Measurements from ENCODE around the gene PPP6R3. TPM values are rescaled to one million over a fixed set of nuclear protein-coding genes. Genes with fewer than 3 reads are reported as not detected.

The PPP6R3 gene, protein sequence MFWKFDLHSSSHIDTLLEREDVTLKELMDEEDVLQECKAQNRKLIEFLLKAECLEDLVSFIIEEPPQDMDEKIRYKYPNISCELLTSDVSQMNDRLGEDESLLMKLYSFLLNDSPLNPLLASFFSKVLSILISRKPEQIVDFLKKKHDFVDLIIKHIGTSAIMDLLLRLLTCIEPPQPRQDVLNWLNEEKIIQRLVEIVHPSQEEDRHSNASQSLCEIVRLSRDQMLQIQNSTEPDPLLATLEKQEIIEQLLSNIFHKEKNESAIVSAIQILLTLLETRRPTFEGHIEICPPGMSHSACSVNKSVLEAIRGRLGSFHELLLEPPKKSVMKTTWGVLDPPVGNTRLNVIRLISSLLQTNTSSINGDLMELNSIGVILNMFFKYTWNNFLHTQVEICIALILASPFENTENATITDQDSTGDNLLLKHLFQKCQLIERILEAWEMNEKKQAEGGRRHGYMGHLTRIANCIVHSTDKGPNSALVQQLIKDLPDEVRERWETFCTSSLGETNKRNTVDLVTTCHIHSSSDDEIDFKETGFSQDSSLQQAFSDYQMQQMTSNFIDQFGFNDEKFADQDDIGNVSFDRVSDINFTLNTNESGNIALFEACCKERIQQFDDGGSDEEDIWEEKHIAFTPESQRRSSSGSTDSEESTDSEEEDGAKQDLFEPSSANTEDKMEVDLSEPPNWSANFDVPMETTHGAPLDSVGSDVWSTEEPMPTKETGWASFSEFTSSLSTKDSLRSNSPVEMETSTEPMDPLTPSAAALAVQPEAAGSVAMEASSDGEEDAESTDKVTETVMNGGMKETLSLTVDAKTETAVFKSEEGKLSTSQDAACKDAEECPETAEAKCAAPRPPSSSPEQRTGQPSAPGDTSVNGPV
- 100 to 1,000 TPM; 118 to 146 TPM for total RNA-seq

DNA sequence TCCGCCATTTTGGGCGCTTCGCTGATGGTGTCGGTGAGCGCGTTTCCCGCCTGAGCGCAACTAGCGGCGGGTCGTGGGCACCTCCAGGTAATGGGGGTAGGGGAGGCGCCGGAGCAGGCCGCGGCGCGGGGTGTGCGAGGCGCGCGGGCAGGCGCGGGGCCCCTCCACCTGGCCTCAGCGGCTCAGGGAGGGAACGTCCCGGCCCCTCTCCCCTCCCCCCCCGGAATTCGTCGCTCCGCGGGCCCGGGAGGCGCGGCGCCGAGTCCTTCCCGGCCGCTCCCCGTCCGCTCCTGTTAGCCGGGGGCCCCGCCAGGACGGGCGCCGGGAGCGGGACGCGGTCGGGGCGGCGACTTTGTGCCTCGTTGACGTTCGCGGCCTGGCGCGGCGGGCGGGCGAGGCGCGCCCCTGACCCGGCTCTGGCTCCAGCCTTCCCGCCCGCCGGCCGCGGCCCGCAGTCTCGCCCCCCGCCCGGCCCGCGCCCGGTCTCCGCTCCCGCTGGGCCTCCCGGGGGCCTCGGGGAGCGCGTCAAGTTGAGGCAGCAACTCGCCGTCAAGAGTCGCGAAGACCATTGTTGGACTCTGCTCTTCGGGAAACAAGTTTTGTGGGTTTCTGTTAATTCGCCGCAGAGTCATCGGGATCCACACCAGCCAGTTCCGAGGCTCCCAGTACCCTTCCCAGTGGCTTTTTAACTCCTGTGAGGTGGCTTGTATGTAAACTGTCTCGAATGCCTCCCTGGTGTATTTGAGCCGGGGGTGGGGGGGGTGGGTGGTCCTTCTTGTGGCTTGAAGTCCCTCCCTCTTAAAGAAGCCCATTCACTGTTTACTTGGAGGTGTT is at the start of gene PPP6R3:
Gene PPP6R3, plus strand, starts transcription at position 12 of the 834 bp plus-strand sequence. CDS start 76,913 bp downstream, outside the sequence.
- WGBS: 1% methylated on average over 40 of the region's 92 CpGs

DNA sequence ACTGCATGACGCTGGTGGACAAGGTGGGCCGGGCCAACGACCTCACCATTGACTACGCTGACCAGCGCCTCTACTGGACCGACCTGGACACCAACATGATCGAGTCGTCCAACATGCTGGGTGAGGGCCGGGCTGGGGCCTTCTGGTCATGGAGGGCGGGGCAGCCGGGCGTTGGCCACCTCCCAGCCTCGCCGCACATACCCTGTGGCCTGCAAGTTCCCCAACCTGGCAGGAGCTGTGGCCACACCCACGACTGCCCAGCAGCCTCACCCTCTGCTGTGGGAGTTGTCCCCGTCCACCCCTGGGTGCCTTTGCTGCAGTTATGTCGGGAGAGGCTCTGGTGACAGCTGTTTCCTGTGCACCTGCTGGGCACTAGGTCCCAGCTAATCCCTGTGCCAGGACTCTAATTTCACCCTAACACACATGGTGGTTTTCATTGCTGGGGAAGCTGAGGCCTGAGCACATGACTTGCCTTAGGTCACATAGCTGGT is 49.0 kb upstream of the PPP6R3 start:
- Histone ChIP-seq H3K27ac (no peak overlapping the region), H3K36me3 (peaks cover 2 to 8% of the 10 kb centered on the region in 2 donors), H3K4me3 (no peak overlapping the region), H3K9me3 (no peaks in the 10 kb centered on the region), H3K27me3 (replicated peaks; ENCODE audit: insufficient read depth) (no peaks in the 10 kb centered on the region), H3K4me1 (replicated peaks) (peaks cover under 1% of the 10 kb centered on the region)
- TF ChIP-seq POLR2AphosphoS5 (IDR thresholded peaks at IDR 0.05) (no peak), POLR2A (IDR thresholded peaks at IDR 0.05) (no peak)
- TF ChIP-seq, protein P1, sequence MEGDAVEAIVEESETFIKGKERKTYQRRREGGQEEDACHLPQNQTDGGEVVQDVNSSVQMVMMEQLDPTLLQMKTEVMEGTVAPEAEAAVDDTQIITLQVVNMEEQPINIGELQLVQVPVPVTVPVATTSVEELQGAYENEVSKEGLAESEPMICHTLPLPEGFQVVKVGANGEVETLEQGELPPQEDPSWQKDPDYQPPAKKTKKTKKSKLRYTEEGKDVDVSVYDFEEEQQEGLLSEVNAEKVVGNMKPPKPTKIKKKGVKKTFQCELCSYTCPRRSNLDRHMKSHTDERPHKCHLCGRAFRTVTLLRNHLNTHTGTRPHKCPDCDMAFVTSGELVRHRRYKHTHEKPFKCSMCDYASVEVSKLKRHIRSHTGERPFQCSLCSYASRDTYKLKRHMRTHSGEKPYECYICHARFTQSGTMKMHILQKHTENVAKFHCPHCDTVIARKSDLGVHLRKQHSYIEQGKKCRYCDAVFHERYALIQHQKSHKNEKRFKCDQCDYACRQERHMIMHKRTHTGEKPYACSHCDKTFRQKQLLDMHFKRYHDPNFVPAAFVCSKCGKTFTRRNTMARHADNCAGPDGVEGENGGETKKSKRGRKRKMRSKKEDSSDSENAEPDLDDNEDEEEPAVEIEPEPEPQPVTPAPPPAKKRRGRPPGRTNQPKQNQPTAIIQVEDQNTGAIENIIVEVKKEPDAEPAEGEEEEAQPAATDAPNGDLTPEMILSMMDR (IDR thresholded peaks at IDR 0.05): no peak
- 90% methylated on average over 17 of the region's 17 CpGs for WGBS
- DNase-seq (ENCODE audit: low spot score): no peak
- intact Hi-C loops (cut with DNase I): no loop called here

More for the DNA sequence above, at the start of gene PPP6R3:
- H3K27ac ChIP-seq: peak within 1 kb of the TSS; percentile 98 to 99
- no peaks in the 10 kb centered on the region for H3K36me3 ChIP-seq
- intact Hi-C loops (cut with DNase I): no loop called here
- no peak for DNase-seq (ENCODE audit: low spot score)
- no peaks in the 10 kb centered on the region for H3K4me1 ChIP-seq (replicated peaks)
- peak within 1 kb of the TSS; percentile 96 to 97 for H3K4me3 ChIP-seq
- TF ChIP-seq, protein P1 (IDR thresholded peaks at IDR 0.05): peak in 1 of 4 experiments; percentile 16
- TF ChIP-seq POLR2A (IDR thresholded peaks at IDR 0.05) (peak; percentile 76), POLR2AphosphoS5 (IDR thresholded peaks at IDR 0.05) (no peak)
- no peaks in the 10 kb centered on the region for H3K27me3 ChIP-seq (replicated peaks; ENCODE audit: insufficient read depth)
- no peaks in the 10 kb centered on the region for H3K9me3 ChIP-seq

DNA sequence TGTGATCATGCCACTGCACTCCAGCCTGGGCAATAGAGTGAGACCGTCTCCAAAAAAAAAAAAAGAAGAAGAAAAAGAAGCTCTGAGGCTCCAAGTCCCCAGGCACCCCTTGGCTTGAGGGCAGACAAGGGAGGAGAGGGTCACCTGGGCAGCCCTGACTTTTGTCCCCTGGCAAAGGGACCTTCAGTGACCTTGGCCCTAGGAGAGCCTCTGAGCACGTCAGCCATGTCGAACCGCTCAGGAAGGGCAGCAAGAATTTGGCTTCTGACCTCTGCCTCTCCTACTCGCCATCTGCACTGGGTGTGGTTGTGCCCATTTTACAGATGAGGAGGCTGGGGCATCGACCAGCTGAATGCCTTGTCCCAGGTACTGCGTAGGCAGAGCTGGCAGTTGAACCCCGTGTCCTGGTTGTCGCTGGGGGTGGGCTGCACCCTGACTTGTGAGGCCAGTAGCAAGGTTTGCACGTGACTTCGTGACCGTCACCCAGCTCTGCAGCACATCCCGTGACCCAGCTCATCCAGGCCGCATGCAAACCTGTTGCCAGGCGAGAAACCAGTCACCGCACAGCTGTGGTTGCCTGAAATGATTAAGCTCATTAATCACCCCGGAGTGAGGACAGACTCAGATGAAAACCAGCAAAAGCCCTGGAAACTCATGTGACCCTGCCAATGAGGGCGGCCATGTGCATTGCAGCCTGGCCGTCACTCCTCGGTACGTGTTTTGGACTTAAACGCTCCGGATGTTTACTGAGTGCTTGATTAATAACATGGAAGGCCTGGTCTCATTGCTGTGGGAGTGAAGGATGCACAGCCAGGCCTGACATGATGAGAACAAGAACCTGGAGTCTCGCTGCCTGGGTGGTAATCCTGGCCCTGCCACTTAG is 47.7 kb upstream of the PPP6R3 start:
- 90% methylated on average over 24 of the region's 24 CpGs for WGBS
- TF ChIP-seq, protein P1 (IDR thresholded peaks at IDR 0.05): no peak
- TF ChIP-seq POLR2AphosphoS5 (IDR thresholded peaks at IDR 0.05) (no peak), POLR2A (IDR thresholded peaks at IDR 0.05) (no peak)
- H3K9me3 ChIP-seq: no peaks in the 10 kb centered on the region
- no peak overlapping the region for H3K27ac ChIP-seq
- peaks cover 2 to 8% of the 10 kb centered on the region in 2 donors for H3K36me3 ChIP-seq
- DNase-seq (ENCODE audit: low spot score): no peak
- no peaks in the 10 kb centered on the region for H3K4me1 ChIP-seq (replicated peaks)
- intact Hi-C loops (cut with DNase I): no loop called here
- no peak overlapping the region for H3K4me3 ChIP-seq
- no peaks in the 10 kb centered on the region for H3K27me3 ChIP-seq (replicated peaks; ENCODE audit: insufficient read depth)

DNA sequence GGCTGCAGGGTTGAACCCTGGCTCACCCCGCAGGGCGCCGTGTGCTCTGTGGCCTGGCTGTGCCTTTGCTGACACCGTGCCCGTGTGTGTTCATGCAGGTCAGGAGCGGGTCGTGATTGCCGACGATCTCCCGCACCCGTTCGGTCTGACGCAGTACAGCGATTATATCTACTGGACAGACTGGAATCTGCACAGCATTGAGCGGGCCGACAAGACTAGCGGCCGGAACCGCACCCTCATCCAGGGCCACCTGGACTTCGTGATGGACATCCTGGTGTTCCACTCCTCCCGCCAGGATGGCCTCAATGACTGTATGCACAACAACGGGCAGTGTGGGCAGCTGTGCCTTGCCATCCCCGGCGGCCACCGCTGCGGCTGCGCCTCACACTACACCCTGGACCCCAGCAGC is 47.0 kb upstream of the PPP6R3 start:
- no peaks in the 10 kb centered on the region for H3K4me1 ChIP-seq (replicated peaks)
- TF ChIP-seq POLR2AphosphoS5 (IDR thresholded peaks at IDR 0.05) (no peak), POLR2A (IDR thresholded peaks at IDR 0.05) (no peak)
- TF ChIP-seq, protein P1 (IDR thresholded peaks at IDR 0.05): no peak
- no peaks in the 10 kb centered on the region for H3K27me3 ChIP-seq (replicated peaks; ENCODE audit: insufficient read depth)
- no peak overlapping the region for H3K4me3 ChIP-seq
- no peak overlapping the region for H3K27ac ChIP-seq
- intact Hi-C loops (cut with DNase I): no loop called here
- DNase-seq (ENCODE audit: low spot score): no peak
- H3K36me3 ChIP-seq: peaks cover 2 to 8% of the 10 kb centered on the region in 2 donors
- no peaks in the 10 kb centered on the region for H3K9me3 ChIP-seq
- WGBS: 90% methylated on average over 27 of the region's 27 CpGs
